GM10847 (cell line): Measurements from ENCODE around the gene JAM2.

Source experiments
- POLR2A ChIP-seq: IDR thresholded peaks from 2 replicates; pipeline ENCODE4 v1.6.1; 2011; ENCODE audit not compliant: insufficient read length; ENCODE audit errors: extremely low read depth

JAM2 gene

DNA sequence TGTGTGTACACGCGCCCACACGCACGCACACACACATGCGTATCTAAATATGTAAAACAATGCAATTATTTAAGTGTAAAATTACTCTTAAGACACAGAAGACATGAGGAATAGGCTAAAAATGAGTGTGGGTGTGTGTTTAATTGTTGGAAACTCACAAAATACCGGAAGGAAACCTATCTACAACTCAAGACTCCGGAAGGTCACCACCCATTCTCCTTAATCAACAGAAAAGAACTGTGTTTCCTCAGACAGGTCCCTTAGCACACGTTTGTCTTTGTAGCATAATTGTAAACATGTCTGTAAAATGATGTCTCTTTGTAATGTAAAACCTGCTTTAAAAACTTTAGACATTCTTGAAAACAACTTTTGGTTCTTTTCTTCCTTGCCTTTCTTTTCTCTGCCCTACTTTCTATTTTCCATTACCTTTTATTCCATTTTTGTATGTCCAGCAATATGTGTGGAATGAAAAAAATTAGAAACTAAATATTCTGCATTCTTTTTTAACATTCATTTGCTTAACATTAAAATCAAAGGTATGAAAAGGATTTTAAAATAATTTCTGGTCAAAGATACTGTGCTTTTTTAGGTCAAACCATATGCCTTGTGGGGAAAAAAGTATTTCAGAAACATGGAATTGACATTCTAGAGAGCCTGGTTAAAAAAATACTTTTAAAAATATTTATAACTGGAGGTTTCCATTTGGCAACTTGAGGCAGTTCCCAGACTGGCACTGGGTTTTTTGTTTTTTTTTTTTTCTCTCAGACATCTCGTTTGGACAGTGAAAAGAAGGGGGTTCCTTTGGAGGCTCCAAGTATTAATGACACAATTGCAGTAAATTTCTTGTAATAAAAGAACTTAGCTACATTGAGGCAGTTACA, 49.5 kb downstream of the JAM2 start:
- TF ChIP-seq POLR2A, result no peak

DNA sequence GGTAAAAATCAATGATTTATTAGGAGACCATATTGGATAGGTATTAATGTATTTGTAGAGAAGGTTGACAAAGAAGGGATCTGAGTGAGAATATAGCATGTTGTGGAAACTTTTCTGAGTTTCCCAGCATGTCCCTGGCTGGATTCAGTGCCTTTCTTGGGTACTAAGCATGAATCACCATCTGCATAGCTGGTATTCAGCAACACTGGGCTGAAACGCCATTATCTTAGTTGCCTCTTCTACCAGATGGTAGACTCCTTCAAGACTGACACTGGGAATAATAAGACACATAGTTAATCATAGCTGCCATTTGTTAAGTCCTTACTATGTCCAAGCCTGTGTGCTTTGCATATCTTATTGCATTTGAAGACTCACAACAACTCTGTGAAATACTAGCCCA, 50.2 kb downstream of the JAM2 start:
- no peak for TF ChIP-seq POLR2A

DNA sequence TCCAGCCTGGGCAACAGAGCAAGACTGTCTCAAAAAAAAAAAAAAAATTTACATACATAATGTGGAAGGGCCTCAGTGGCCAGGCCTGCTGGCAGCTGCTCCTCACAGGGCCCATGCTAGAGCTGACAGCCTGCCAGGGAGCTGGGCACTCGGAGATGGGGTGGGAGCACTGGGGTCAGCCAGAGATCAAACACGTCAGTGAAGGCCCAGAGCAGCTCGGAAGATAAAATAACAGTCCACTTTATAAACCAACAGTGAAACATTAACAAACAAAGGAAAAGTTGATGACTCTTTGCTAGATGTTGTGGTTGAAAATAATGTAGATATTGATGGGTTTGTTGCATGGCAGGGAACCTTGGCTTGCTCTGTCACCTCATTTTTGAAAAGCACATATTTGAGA, 52.9 kb downstream of the JAM2 start:
- TF ChIP-seq POLR2A, result no peak

DNA sequence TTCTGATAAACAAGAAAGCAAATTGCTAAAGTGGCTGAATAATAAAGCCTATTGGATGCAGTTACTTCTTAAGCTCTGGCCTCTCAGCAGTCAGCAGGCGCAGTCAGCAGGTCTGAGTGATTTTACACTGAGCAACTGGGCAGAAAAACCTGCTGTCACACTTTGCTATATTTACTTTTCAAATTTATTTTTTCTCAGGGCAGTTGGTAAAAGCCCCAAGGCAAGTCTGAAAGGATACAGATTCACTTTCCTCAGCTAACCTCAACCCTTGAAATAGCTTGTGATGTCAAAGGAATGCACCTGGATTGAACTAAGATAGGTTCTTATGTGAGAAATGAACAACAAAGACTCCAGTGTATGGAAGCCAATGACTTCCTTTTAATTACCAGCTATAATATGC, 61.7 kb downstream of the JAM2 start:
- no peak for TF ChIP-seq POLR2A

DNA sequence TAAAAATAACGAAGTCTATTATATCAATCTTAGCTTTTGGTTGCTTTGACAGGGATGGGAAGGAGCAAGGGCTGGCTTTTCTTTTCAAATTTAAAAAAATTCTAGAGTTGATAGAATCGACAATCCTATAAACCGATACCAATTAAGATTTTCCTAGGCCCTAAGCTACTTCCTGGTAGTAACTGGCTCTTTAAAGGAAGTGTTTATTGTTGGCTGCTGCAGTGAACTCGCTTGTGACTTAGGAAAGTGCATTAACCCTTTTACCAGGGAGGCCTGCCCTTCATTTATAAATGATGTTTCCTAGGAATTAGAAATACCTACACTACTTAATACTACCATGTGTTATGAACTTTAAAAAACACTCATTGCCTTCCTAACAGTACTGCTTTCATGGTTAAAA, 62.5 kb downstream of the JAM2 start:
- no peak for TF ChIP-seq POLR2A

DNA sequence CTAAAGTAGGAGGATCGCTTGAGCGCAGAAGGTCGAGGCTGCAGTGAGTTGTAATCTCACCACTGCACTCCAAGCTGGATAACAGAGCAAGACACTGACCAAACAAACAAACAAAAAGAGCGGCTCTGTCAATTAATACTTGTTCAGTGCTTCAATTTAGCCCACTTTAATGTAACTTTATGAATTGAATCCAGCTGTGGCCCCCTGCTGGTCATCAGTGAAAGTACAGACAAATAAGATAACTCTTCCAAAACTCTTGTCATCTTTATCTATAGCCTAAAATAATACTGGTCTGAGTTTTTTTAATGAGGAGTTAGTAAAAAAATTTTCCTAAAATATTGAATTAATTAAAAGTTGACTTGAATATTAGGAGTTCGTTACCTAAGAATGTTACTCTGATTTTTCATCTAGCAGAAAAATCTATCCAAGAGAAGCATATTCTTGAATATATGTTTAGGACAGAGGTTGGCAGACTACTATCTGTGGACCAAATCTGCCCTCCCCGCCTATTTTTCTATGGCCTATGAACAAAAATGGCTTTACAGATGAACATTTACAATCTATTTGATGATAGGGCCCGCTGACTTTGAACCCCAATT, 69.5 kb downstream of the JAM2 start:
- TF ChIP-seq POLR2A, result no peak

DNA sequence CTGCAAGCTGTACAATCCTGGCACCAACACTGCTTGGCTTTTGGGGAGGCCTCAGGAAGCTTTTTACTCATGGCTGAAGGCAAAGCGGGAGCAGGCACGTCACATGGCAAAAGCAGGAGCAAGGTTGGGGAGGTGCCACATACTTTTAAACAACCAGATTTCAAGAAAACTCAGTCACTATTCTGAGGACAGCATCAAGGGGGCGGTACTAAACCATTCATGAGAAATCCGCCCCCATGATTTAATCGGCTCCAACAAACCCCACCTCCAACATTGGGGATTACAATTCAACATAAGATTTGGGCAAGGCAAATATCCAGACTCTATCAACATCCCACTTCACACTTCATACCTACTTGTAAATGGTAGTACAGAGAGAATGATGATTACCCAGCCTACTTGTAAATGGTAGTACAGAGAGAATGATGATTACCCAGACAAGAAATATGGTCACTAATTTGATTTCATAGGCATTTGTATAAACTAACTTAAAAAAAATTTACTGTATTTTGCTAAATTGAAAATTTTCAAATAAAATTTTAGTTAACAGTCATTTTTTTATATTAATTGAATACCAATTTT, 70.7 kb downstream of the JAM2 start:
- no peak for TF ChIP-seq POLR2A

DNA sequence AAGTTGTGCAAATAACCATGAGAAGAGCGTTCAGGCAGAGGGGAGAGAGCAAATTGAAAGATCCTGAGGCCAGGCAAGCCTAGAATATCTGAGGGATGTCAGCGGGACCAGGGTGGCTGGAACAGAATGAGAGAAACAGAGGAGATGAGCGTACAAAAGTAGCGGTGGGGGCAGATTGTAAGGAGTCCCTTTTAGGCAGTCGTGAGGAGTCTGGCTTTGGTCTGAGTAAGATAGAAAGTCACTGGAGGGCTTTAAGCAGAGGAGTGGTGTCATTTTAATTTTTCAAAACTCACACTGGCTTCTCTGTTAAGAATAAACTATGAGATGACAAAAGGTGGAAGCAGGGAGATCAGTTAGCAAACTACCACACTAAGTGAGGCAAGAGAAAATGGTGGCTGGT, 71.5 kb downstream of the JAM2 start:
- TF ChIP-seq POLR2A, result no peak

DNA sequence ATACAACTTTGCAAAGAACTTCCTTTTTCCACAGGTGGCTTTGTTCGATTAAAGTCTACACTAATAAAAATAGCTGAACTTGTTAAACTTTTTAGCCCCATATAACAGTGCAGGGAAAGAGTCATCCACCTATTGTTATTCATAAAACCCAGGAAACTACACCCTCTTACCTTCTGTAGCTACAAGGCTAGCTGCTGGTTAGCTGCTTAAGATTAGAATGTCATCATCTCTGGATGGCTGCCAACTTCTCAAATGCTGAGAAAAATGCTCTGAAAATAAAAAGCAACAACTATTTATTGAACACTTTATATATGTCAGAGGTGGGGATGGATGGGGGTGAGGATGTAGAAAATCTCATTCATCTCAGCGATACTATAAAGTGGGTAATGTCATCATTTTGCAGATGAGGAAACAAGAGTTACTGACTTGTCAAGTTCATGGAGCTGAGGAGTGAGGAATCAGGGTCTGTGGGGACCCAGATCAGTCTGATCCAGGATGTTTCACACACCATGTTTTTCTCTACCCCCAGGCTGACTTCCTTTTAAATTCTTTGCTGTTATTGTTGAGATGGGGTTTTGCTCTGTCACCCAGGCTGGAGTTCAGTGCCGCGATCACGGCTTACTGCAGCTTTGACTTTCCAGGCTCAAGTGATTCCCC, 78.6 kb downstream of the JAM2 start:
- no peak for TF ChIP-seq POLR2A

DNA sequence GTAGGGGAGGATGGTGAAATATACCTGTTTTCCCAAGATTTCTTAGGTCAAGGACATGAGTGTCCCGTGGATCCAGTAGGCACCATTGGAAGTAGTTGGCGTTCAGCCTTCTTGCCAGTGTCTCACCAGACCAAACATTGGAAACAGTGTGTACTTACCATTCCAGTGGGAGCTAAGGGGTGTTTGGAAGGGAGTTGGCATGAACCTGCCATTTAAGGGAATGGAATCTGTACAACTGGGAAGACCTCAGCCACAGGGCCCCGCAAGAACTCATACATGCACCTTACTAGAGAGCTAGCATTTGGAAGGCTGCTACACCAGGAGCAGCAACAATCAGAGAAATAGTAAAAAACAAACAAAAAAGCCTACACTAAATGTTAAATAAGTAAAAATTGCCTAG, 82.9 kb downstream of the JAM2 start:
- no peak for TF ChIP-seq POLR2A

DNA sequence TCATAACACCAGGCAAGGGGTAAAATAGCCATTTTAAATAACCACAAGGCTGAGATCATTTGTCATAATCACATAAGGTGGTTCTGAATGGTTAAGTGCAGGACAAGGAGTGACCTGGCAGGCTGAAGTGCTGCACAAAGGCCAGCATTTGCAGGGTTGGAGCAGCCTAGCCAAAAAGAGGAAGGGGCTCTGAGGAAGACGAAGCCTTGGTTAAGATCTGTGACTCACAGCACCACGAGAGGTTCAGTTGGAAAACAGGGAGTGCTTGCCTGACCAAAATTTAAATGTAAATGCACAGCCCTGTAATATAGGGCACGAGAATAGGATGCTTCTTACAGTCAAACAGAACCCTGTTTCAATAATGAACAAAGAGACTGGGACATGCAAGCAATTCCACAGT, 83.6 kb downstream of the JAM2 start:
- no peak for TF ChIP-seq POLR2A

DNA sequence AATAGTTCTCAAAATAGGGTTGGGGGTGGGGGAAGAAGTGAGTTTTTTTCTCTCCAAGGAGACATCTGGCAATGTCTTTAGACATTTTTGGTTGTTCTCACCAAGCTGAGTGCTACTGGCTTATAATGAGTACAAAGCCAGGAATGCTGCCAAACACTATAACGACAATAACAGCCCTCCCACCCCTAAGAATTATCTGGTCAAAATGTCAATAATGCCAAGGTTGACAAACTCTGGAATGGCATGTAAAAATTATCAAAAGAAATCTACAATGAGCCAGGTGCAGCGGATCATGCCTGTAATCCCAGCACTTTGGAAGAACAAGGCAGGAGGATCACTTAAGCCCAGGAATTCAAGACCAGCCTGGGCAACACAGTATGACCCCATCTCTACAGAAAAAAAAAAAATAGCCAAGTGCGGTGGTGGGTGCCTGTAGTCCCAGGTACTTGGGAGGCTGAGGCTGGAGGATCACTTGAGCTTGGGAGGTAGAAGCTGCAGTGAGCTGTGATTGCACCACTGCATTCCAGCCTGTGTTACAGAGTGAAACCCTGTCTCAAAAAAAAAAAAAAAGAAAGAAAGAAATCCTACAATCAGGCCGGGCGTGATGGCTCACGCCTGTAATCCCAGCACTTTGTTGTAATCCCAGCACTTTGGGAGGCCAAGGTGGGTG, 93.2 kb downstream of the JAM2 start:
- TF ChIP-seq POLR2A, result no peak

DNA sequence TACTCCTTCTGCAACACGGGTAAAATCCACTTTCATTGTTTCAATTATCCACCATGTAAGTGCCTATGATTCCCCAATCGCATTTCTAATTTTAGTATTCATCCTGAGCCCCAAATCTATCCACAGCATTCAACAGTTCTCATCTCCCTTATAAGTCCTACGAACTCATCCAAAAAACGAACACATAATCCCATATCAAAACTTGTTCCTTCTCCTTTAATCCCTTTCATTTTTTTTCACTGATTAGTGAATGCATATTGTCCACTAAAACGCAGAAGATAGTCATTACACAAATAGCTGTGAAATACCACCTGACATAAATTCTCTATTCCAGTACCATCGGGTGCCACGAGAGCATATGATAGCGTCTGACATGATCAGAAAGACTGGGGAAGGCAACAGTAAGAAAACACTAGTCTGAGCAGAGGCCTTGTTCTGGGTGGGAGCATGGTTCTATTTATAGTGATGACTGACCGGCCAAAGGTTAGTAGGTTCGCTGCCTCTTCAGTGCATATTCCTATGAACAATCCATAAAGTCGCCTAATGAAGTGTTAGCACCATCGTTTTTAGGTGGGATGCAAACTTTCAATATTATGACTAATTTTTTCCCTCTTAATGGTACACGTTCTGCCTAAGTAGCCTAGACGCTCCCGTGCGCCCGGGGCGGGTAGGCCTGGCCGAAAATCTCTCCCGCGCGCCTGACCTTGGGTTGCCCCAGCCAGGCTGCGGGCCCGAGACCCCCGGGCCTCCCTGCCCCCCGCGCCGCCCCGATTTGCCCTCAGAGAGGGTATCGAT, 95.0 kb downstream of the JAM2 start:
- TF ChIP-seq POLR2A, result no peak

DNA sequence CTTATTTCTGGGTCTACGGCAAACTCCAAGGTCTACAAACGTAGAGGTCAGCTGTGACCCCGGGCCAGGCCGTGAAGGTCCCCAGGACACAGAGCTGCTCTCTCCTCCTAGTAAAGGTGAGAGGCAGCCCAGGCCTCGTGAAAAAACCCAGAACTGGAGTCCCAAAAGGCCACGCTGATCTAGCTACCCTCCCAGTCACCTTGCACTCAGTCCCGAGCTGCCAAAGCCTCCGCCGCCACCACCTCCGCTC, 95.5 kb downstream of the JAM2 start:
- TF ChIP-seq POLR2A, result peak; percentile 91

DNA sequence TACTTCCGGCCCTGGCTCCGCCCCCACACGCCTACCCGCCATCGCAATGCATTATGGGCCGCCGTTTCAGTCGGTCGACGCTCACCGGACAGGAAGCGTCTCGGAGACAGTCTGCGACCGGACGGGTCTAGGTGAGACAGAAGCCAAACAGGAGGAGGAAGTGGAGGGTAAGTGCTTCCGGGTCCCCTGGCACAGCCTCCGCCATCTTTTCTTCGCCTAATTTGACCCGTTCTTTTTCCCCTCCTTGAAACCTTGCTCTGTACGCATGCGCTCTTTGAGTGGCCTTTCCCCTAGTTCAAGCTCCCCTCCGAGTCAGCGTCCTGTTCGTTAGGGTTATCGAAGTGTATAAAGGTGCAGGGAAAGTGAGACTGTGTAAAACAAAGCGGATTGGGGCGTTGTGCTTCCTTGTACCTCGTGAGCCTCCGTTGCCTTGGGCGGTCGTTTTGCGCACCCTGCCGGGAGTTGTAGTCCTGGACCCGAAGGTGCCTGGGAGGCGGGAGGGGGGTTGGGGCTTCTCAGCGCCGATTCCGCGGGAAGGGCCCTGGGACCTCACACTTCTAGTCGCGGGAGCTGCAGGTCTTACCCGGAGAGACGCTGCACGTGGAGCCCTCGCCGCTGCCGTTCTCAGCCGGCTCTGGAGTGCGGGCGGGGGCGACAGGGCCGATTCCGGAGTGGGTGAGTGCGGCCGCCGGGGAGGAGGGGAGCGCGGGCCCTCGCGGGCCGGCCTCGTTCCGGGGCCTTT, 96.0 kb downstream of the JAM2 start, which contains the start of the genes ATP5PF and GABPA:
ATP5PF (minus strand) TSS at position 1 of the 742 bp plus-strand sequence. CDS start 5,110 bp downstream, outside the sequence.
GABPA (plus strand) TSS at position 69 of the 742 bp plus-strand sequence. CDS start 6,627 bp downstream, outside the sequence.
- TF ChIP-seq POLR2A, result peak; percentile 40
